IMR-90 (cell line): ENCODE results near the gene XAGE3. TPM values are rescaled to one million over a fixed set of nuclear protein-coding genes. Genes with fewer than 3 reads are reported as not detected.
"Not testable (repeated sequence)": the region's sequence is repeated elsewhere in the genome, so short reads cannot be mapped to it uniquely, and the experiment has no call there.

ENCODE experiments used
- ATAC-seq: fragments of 200-7000 bp; cut with Tn5 transposase; 2 replicates; pipeline ENCODE4 v1.9.1; 2020; ENCODE audit warnings: low read depth, mild to moderate bottlenecking, moderate library complexity
- BruUV-seq: library from RNA; stranded (reverse); fragments of 400-500 nt; replicated peaks from 2 replicates; lab custom pipeline; 2021; lab: Mats Ljungman, UMichigan
- CTCF ChIA-PET: fragments of 300-600 bp; formaldehyde crosslinking; extraction: SDS; loops from one replicate; lab custom pipeline; 2021; ENCODE audit warnings: antibody characterized with exemption; lab: Yijun Ruan, JAX
- POLR2A ChIA-PET: fragments of 300-600 bp; sonication (Branson Sonifier 250); formaldehyde crosslinking; loops from one replicate; lab custom pipeline; 2022; ENCODE audit warnings: antibody characterized with exemption; ENCODE audit not compliant: unreplicated experiment; lab: Charles Lee
- DNase-seq: peaks from one replicate; pipeline ENCODE4 v3.0.0; 2013
- H2AFZ ChIP-seq: replicated peaks from 2 replicates; pipeline ENCODE3; 2013; ENCODE audit warnings: low read length, mild to moderate bottlenecking; ENCODE audit not compliant: poor library complexity
- H2AK5ac ChIP-seq: 2 replicates; pipeline ENCODE4 v1.6.1; 2013; ENCODE audit warnings: low read depth, low read length, inconsistent platforms
- H2AK9ac ChIP-seq: replicated peaks from 2 replicates; pipeline ENCODE3; 2013; ENCODE audit warnings: mild to moderate bottlenecking, low read depth, low read length, moderate library complexity; ENCODE audit not compliant: poor library complexity
- H2BK120ac ChIP-seq: 2 replicates; pipeline ENCODE4 v1.6.1; 2013; ENCODE audit warnings: low read depth, low read length, inconsistent platforms
- H2BK15ac ChIP-seq: 3 replicates; pipeline ENCODE4 v1.6.1; 2013; ENCODE audit warnings: low read depth, low read length, inconsistent platforms
- H2BK20ac ChIP-seq: 2 replicates; pipeline ENCODE4 v1.6.1; 2013; ENCODE audit warnings: low read depth, mild to moderate bottlenecking, inconsistent platforms, low read length, moderate library complexity
- H2BK5ac ChIP-seq: 2 replicates; pipeline ENCODE4 v1.6.1; 2013; ENCODE audit warnings: mild to moderate bottlenecking, low read depth, low read length, inconsistent platforms; ENCODE audit not compliant: poor library complexity, severe bottlenecking
- H3K14ac ChIP-seq: replicated peaks from 2 replicates; pipeline ENCODE4 v1.6.1; 2013; ENCODE audit warnings: low read depth, low read length, inconsistent platforms
- H3K18ac ChIP-seq: 2 replicates; pipeline ENCODE4 v1.6.1; 2013; ENCODE audit warnings: low read depth, low read length, control low read depth
- H3K23ac ChIP-seq: 2 replicates; pipeline ENCODE4 v1.6.1; 2013; ENCODE audit warnings: low read depth, low read length, inconsistent platforms
- H3K27ac ChIP-seq: 2 replicates; pipeline ENCODE4 v1.5.1; 2013; ENCODE audit warnings: mild to moderate bottlenecking, control low read depth, low read length; ENCODE audit not compliant: insufficient read depth
- H3K27me3 ChIP-seq: 2 replicates; pipeline ENCODE4 v1.6.1; 2013; ENCODE audit warnings: low read length; ENCODE audit not compliant: control insufficient read depth, insufficient read depth
- H3K36me3 ChIP-seq: 2 replicates; pipeline ENCODE4 v1.6.1; 2013; ENCODE audit warnings: low read length, mixed read lengths; ENCODE audit not compliant: control insufficient read depth, insufficient read depth
- H3K4ac ChIP-seq: 2 replicates; pipeline ENCODE4 v1.6.1; 2013; ENCODE audit warnings: low read depth, low read length, inconsistent platforms
- H3K4me1 ChIP-seq: 2 replicates; pipeline ENCODE4 v1.6.1; 2013; ENCODE audit warnings: low read length, mixed read lengths; ENCODE audit not compliant: control insufficient read depth, insufficient read depth
- H3K4me2 ChIP-seq: 2 replicates; pipeline ENCODE4 v1.6.1; 2013; ENCODE audit warnings: low read depth, mild to moderate bottlenecking, control low read depth, low read length, moderate library complexity
- H3K4me3 ChIP-seq: 2 replicates; pipeline ENCODE4 v1.5.1; 2013; ENCODE audit warnings: low read depth, mild to moderate bottlenecking, control low read depth, low read length, moderate library complexity; ENCODE audit not compliant: insufficient read depth
- H3K56ac ChIP-seq: 2 replicates; pipeline ENCODE4 v1.6.1; 2013; ENCODE audit warnings: low read length, inconsistent platforms; ENCODE audit not compliant: insufficient read depth; ENCODE audit errors: extremely low read depth
- H3K79me1 ChIP-seq, 2 experiments: 2 replicates each; pipeline ENCODE4 v1.6.1; 2013; ENCODE audit warnings: low read length in 2 of 2, inconsistent platforms in 1 of 2, low read depth in 1 of 2
- H3K9ac ChIP-seq: 2 replicates; pipeline ENCODE4 v1.6.1; 2013; ENCODE audit warnings: low read depth, low read length, control low read depth
- H3K9me1 ChIP-seq: 2 replicates; pipeline ENCODE4 v1.6.1; 2013; ENCODE audit warnings: low read length, inconsistent platforms; ENCODE audit not compliant: insufficient read depth
- H3K9me3 ChIP-seq: 2 replicates; pipeline ENCODE4 v1.6.1; 2013; ENCODE audit warnings: low read length; ENCODE audit not compliant: control insufficient read depth, insufficient read depth
- H4K20me1 ChIP-seq: 2 replicates; pipeline ENCODE4 v1.6.1; 2013; ENCODE audit warnings: low read length, inconsistent platforms; ENCODE audit not compliant: insufficient read depth
- H4K5ac ChIP-seq: 2 replicates; pipeline ENCODE4 v1.6.1; 2013; ENCODE audit warnings: mild to moderate bottlenecking, low read depth, low read length, control low read depth
- H4K8ac ChIP-seq, 2 experiments: 2 replicates each; pipeline ENCODE4 v1.6.1; 2013; ENCODE audit warnings: low read depth in 2 of 2, low read length in 2 of 2, control low read depth in 1 of 2, inconsistent platforms in 1 of 2
- H4K91ac ChIP-seq: 2 replicates; pipeline ENCODE4 v1.6.1; 2013; ENCODE audit warnings: low read depth, low read length, inconsistent platforms; ENCODE audit not compliant: insufficient read depth
- WGBS, 2 experiments: methylation state at CpG; one replicate each; pipeline versions ENCODE4 v1.1.5 to v1.1.7; 2013; ENCODE audit warnings: missing lambda C conversion rate in 2 of 2; ENCODE audit not compliant: insufficient read length in 1 of 2; ENCODE audit errors: extremely low coverage in 2 of 2; 5-methylcytosine and 5-hydroxymethylcytosine counted together
- dilution Hi-C: fragments of 300-500 bp; cut with HindIII; formaldehyde crosslinking; loops from one replicate; pipeline ENCODE4 v1.14.3; 2018; ENCODE audit warnings: low sequenced_read_pairs; ENCODE audit not compliant: unreplicated experiment
- in situ Hi-C: fragments of 300-500 bp; cut with MboI; formaldehyde crosslinking; loops from 3 replicates; pipeline ENCODE4 v1.14.3; 2019; ENCODE audit warnings: low sequenced_read_pairs, inconsistent platforms, mixed read lengths
- intact Hi-C: fragments of 100-400 bp; cut with micrococcal nuclease; formaldehyde crosslinking; loops from 2 replicates; pipeline ENCODE4 v1.10.0; 2022
- polyA plus RNA-seq, 3 experiments: library from polyadenylated mRNA; depleted of rRNA; stranded (reverse); fragments of >200 nt; gene quantifications; 2 replicates each; pipeline ENCODE4 v1.2.3, GENCODE V29; 2012; ENCODE audit warnings: low replicate concordance in 1 of 3
- total RNA-seq: library from RNA; depleted of rRNA; stranded (reverse); fragments of >200 nt; gene quantifications from 2 replicates; pipeline ENCODE4 v1.2.3, GENCODE V29; 2012

The XAGE3 gene
- total and polyA plus RNA-seq, 2 of the 4 experiments (the other 2 are of a cell fraction), result not detected

DNA sequence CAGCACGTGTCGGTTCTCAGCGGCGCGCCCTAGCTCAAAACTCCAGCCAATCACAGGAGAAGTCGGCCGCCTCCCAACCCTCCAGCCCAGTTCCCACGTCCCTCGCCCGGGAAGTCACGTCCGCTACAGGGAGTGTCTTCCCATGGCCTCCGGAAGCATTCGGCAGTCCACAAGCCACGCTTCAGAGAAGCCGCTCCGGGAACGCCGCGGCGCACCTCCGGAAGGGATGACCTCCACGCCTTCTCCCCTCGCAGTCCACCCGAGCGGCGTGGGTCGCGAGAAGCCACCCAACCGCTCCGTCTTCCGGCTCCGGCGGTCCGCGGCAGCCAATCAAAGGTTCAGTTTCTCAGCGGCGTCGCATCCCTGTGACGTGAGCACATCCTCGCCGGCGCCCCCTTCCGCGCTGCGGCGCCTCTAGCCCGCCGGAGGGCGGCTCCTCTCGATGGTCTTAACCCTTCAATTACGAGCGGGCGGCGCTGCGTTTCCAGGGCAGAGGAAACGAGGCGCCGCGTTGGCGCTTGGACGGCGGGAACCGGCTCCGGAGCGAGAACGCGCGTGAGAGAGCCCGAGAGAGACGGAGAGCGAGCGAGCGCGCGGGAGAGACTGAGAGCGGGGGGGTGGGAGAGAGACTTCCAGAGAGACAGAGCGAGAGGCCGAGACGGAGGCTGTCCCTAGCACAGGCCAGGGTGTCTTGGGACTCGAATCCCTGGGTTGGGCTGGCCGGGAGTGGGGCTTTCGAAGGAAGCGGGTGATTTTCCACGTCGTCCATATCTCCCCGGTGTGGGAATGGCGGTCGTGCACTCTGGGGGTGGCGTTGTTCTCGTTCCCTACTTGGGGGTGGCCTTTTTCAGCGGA, 29.2 kb upstream of the XAGE3 start, which contains the start of gene FAM156B:
FAM156B (plus strand) TSS at position 476 of the 855 bp plus-strand sequence. CDS start 9,896 bp downstream, outside the sequence.
- H2BK5ac ChIP-seq, H3K36me3 ChIP-seq, in situ Hi-C loops, CTCF ChIA-PET, H3K56ac ChIP-seq, H3K9ac ChIP-seq, H3K4me1 ChIP-seq, H3K79me1 ChIP-seq, H2BK15ac ChIP-seq, H2AK5ac ChIP-seq, H2BK20ac ChIP-seq, H3K23ac ChIP-seq, H3K9me1 ChIP-seq, BruUV-seq, intact Hi-C loops, H3K4ac ChIP-seq, H3K27me3 ChIP-seq, H4K5ac ChIP-seq, DNase-seq, dilution Hi-C loops, H2AK9ac ChIP-seq, H3K4me2 ChIP-seq, H3K27ac ChIP-seq, H4K8ac ChIP-seq, POLR2A ChIA-PET, H2BK120ac ChIP-seq, H3K4me3 ChIP-seq, H3K18ac ChIP-seq, H4K20me1 ChIP-seq, H4K91ac ChIP-seq, H3K9me3 ChIP-seq, H2AFZ ChIP-seq, H3K14ac ChIP-seq: not testable (repeated sequence)
- peak; percentile 84 for ATAC-seq
- no CpG with 5 or more reads among the region's 92 CpGs for WGBS, 2 experiments

DNA sequence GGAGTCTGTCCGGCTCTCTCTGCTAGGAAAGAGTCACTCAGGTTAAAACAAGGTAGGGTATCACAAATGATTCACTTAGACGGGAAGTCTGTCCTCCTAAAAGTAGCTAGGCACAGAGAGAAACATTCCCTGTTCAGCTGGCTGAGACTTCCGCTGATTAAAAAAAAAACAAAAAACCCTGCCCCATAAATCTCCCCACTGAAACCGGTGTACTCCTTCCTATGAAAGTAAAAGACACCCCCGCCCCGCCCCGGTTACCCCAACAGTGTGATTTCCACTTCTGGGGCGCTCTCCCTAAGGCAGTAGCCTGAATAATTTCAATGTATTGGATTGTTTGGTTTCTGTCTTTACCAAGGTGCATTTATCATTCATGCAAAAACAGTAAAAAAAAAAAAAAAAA, 28.6 kb upstream of the XAGE3 start:
- H2AK9ac ChIP-seq, H3K79me1 ChIP-seq, H4K20me1 ChIP-seq, dilution Hi-C loops, H3K14ac ChIP-seq, H2AFZ ChIP-seq, H4K8ac ChIP-seq, H3K9me3 ChIP-seq, H3K56ac ChIP-seq, H2BK5ac ChIP-seq, H3K4me3 ChIP-seq, H3K9ac ChIP-seq, H4K5ac ChIP-seq, CTCF ChIA-PET, H3K23ac ChIP-seq, H3K4ac ChIP-seq, H2BK15ac ChIP-seq, H2AK5ac ChIP-seq, DNase-seq, H3K18ac ChIP-seq, H3K9me1 ChIP-seq, ATAC-seq, POLR2A ChIA-PET, H3K27me3 ChIP-seq, H3K36me3 ChIP-seq, H3K4me2 ChIP-seq, H4K91ac ChIP-seq, H3K27ac ChIP-seq, H2BK20ac ChIP-seq, in situ Hi-C loops, H2BK120ac ChIP-seq, intact Hi-C loops, H3K4me1 ChIP-seq: not testable (repeated sequence)
- TSS peak; percentile 92 for BruUV-seq
- WGBS, 2 experiments, result no CpG with 5 or more reads among the region's 8 CpGs
